ENCODE measurements around the gene IL36B.

DNA sequence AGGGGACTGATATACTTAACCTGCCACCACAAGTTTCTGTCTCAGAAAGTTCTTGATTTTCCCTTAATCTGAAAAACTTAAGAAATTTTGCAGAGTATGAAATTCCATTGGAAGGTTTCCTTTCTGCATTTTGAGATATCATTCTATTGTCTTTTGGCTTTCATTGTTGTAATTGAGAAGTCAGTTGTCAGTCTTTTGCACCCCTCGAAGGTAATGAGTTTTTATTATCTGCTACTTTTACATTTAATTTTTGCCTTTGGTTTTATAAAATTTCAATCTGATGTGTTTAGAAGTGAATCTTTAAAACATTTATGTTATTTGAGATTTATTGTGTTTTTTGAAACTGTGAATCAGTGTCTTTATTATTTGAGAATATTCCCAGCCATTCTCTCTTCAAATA is 52.2 kb downstream of the IL36B start:
- TF ChIP-seq, protein P1, sequence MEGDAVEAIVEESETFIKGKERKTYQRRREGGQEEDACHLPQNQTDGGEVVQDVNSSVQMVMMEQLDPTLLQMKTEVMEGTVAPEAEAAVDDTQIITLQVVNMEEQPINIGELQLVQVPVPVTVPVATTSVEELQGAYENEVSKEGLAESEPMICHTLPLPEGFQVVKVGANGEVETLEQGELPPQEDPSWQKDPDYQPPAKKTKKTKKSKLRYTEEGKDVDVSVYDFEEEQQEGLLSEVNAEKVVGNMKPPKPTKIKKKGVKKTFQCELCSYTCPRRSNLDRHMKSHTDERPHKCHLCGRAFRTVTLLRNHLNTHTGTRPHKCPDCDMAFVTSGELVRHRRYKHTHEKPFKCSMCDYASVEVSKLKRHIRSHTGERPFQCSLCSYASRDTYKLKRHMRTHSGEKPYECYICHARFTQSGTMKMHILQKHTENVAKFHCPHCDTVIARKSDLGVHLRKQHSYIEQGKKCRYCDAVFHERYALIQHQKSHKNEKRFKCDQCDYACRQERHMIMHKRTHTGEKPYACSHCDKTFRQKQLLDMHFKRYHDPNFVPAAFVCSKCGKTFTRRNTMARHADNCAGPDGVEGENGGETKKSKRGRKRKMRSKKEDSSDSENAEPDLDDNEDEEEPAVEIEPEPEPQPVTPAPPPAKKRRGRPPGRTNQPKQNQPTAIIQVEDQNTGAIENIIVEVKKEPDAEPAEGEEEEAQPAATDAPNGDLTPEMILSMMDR (optimal IDR thresholded peaks at IDR 0.05 in 1 of 3, IDR thresholded peaks at IDR 0.05 in 1 of 3, conservative IDR thresholded peaks at IDR 0.05 in 1 of 3; ENCODE audit: extremely low read depth in 1 of 3, insufficient read depth in 2 of 3, low read length in 3 of 3) = no peak
- no peak for TF ChIP-seq EZH2 (IDR thresholded peaks at IDR 0.05; ENCODE audit: low read length)
